K562 (cell line): ENCODE results near the gene PPP1R37. TPM values are rescaled to one million over a fixed set of nuclear protein-coding genes. Genes with fewer than 3 reads are reported as not detected.

ENCODE experiments used
- ATAC-seq: fragments of 200-7000 bp; cut with Tn5 transposase; 3 replicates; pipeline ENCODE4 v1.9.1; 2020; ENCODE audit warnings: moderate library complexity
- BruUV-seq: library from RNA; stranded (reverse); fragments of 400-500 nt; replicated peaks from 2 replicates; lab custom pipeline; 2021; lab: Mats Ljungman, UMichigan
- CTCF ChIA-PET: fragments of 300-600 bp; formaldehyde crosslinking; extraction: SDS; loops from one replicate; lab custom pipeline; 2021; ENCODE audit warnings: low intra/inter-chr PET ratio; lab: Yijun Ruan, JAX
- POLR2A ChIA-PET: fragments of 300-600, 350-650 bp; sonication (Branson Sonifier 250); formaldehyde crosslinking; extraction: SDS; loops from one replicate; lab custom pipeline; 2021; ENCODE audit warnings: antibody characterized with exemption, inconsistent platforms; lab: Yijun Ruan, JAX
- DNase-seq, 4 experiments: peaks; one replicate each; pipeline versions ENCODE4 v3.0.0 to v3.0.0-alpha.2; 2011 to 2018; ENCODE audit warnings: low spot score in 3 of 4, mixed read lengths in 3 of 4; ENCODE audit errors: extremely low read depth in 1 of 4
- FAIRE-seq: peaks from 2 replicates; lab custom pipeline; 2011; peaks lifted over from hg19 to GRCh38; lab: Jason Lieb, UNC
- H2AFZ ChIP-seq: 2 replicates; pipeline ENCODE4 v1.6.0; 2011; ENCODE audit warnings: low read depth, low read length, control low read depth, inconsistent platforms
- H3K27ac ChIP-seq: fragments of 200-600 bp; 3 replicates; pipeline ENCODE4 v1.8.0; 2011; ENCODE audit warnings: low read depth, mild to moderate bottlenecking, control low read depth, inconsistent platforms, low read length, moderate library complexity, mixed read lengths; ENCODE audit errors: extremely low read depth
- H3K27me3 ChIP-seq, 2 experiments: fragments of 300-600 bp in 1 of 2; 2 replicates in 1 of 2; 3 replicates in 1 of 2; pipeline versions ENCODE4 v1.6.0 to v1.8.0; 2011; ENCODE audit warnings: inconsistent platforms in 2 of 2, low read length in 2 of 2, mild to moderate bottlenecking in 1 of 2, mixed read lengths in 1 of 2, moderate library complexity in 1 of 2; ENCODE audit not compliant: control insufficient read depth in 2 of 2, insufficient read depth in 2 of 2
- H3K36me3 ChIP-seq: fragments of 300-600 bp; 3 replicates; pipeline ENCODE4 v1.8.0; 2011; ENCODE audit warnings: mild to moderate bottlenecking, low read length, inconsistent platforms; ENCODE audit not compliant: control insufficient read depth, insufficient read depth
- H3K4me1 ChIP-seq, 2 experiments: fragments of 200-600 bp in 1 of 2; replicated peaks in 1 of 2; 2 replicates in 1 of 2; 3 replicates in 1 of 2; pipeline versions ENCODE4 v1.5.1 to v1.8.0; 2011; ENCODE audit warnings: inconsistent platforms in 2 of 2, low read length in 2 of 2, mild to moderate bottlenecking in 1 of 2, mixed read lengths in 1 of 2, moderate library complexity in 1 of 2; ENCODE audit not compliant: control insufficient read depth in 2 of 2, insufficient read depth in 2 of 2
- H3K4me2 ChIP-seq: 2 replicates; pipeline ENCODE4 v1.6.1; 2011; ENCODE audit warnings: low read length, control low read depth, inconsistent platforms, mixed read lengths; ENCODE audit not compliant: insufficient read depth
- H3K4me3 ChIP-seq: fragments of 200-600 bp; sonication (generic), shearing (Covaris generic); 2 replicates; pipeline ENCODE4 v1.5.1; 2016; ENCODE audit warnings: control low read depth, inconsistent platforms
- H3K79me2 ChIP-seq: fragments of 200-600 bp; 3 replicates; pipeline ENCODE4 v1.8.0; 2011; ENCODE audit warnings: low read length, inconsistent platforms; ENCODE audit not compliant: control insufficient read depth, insufficient read depth
- H3K9ac ChIP-seq, 2 experiments: 2 replicates each; pipeline versions ENCODE4 v1.6.0 to v1.6.1; 2011; ENCODE audit warnings: low read depth in 2 of 2, low read length in 2 of 2, control low read depth in 1 of 2, inconsistent platforms in 1 of 2, mild to moderate bottlenecking in 1 of 2, mixed read lengths in 1 of 2; ENCODE audit not compliant: insufficient read depth in 1 of 2
- H3K9me1 ChIP-seq: one replicate; pipeline ENCODE4 v1.6.0; 2011; ENCODE audit warnings: inconsistent platforms, mild to moderate bottlenecking, low read length, moderate library complexity; ENCODE audit not compliant: control insufficient read depth, insufficient read depth
- H3K9me3 ChIP-seq: replicated peaks from 2 replicates; pipeline ENCODE4 v1.5.1; 2011; ENCODE audit warnings: low read depth, low read length, inconsistent platforms; ENCODE audit not compliant: control insufficient read depth, insufficient read depth
- H4K20me1 ChIP-seq: replicated peaks from 2 replicates; pipeline ENCODE4 v1.6.1; 2011; ENCODE audit warnings: low read length, inconsistent platforms, mixed read lengths; ENCODE audit not compliant: control insufficient read depth, insufficient read depth
- NR2C1 ChIP-seq, 2 experiments: fragments of 450-650 bp; IDR thresholded peaks; 2 replicates each; pipeline ENCODE4 v1.6.1; 2017; ENCODE audit warnings: mild to moderate bottlenecking in 2 of 2, antibody characterized with exemption in 1 of 2, inconsistent platforms in 1 of 2, missing compliant biosample characterization in 1 of 2, missing genetic modification characterization in 1 of 2
- PYGO2 ChIP-seq: fragments of 450-650 bp; IDR thresholded peaks from 2 replicates; pipeline ENCODE4 v1.6.1; 2016; ENCODE audit warnings: mild to moderate bottlenecking, missing genetic modification characterization, moderate library complexity, missing compliant biosample characterization
- RFX7 ChIP-seq: fragments of 250-450 bp; sonication (Bioruptor Pico); IDR thresholded peaks from 2 replicates; pipeline ENCODE4 v1.5.1; 2021; ENCODE audit warnings: mild to moderate bottlenecking
- ZNF24 ChIP-seq: fragments of 450-650 bp; IDR thresholded peaks from 2 replicates; pipeline ENCODE4 v1.6.1; 2016
- ZNF740 ChIP-seq, 3 experiments: fragments of 200-800 bp in 1 of 3; sonication (Bioruptor generic) in 1 of 3; sonication (generic) in 1 of 3; formaldehyde crosslinking in 1 of 3; IDR thresholded peaks; 2 replicates each; pipeline versions ENCODE4 v1.6.1 to v1.8.0; 2016 to 2022; ENCODE audit warnings: mild to moderate bottlenecking in 2 of 3, missing compliant biosample characterization in 2 of 3, missing genetic modification characterization in 2 of 3, missing genetic modification reagents in 1 of 3
- WGBS: fragments of 100-300 bp; shearing (Covaris generic); methylation state at CpG from one replicate; pipeline ENCODE4 v1.1.6; 2016; ENCODE audit warnings: low coverage, mixed read lengths; ENCODE audit not compliant: insufficient coverage; ENCODE audit errors: missing lambda C conversion rate; 5-methylcytosine and 5-hydroxymethylcytosine counted together
- in situ Hi-C: fragments of 300-500 bp; cut with MboI; formaldehyde crosslinking; loops from 4 replicates; pipeline ENCODE4 v1.15.0; 2018; ENCODE audit warnings: inconsistent platforms, mixed read lengths
- intact Hi-C: fragments of 100-400 bp; cut with micrococcal nuclease; formaldehyde crosslinking; loops from 2 replicates; pipeline ENCODE4 v1.14.2; 2022
- polyA plus RNA-seq, 8 experiments: library from polyadenylated mRNA; depleted of rRNA in 4 of 8; stranded (reverse) in 5 of 8; unstranded in 3 of 8; fragments of >200 nt; fragmentation: Nextera tagmentation in 2 of 8; fragmentation: Illumina TruSeq in 1 of 8; extraction: Ambion mirVana in 2 of 8; extraction: Trizol in 1 of 8; gene quantifications; 2 replicates each; pipeline versions ENCODE4 v1.2.1 to v1.2.3, GENCODE V29; 2011 to 2014; ENCODE audit warnings: inconsistent platforms in 1 of 8, missing spikeins in 1 of 8
- total RNA-seq, 7 experiments: library from RNA; depleted of rRNA in 6 of 7; stranded (reverse); fragments of >200 nt in 6 of 7; fragmentation: Illumina TruSeq in 2 of 7; extraction: Trizol in 2 of 7; gene quantifications; 2 replicates each; pipeline versions ENCODE4 v1.2.1 to v1.2.3, GENCODE V29; 2011 to 2021; ENCODE audit warnings: low replicate concordance in 1 of 7
- TF ChIP-seq, protein P1 (sequence below): fragments of 200-800 bp; sonication (Bioruptor generic); IDR thresholded peaks from 2 replicates; pipeline ENCODE4 v1.6.1; 2017; ENCODE audit warnings: missing genetic modification characterization, missing compliant biosample characterization

Gene PPP1R37
- total and polyA plus RNA-seq, 9 of the 15 experiments (the other 6 are each of a cell fraction or from before 2014, with no cell fraction given), result 0.04 to 20.3 (median 7.3) TPM

- no peak for FAIRE-seq
- no peak for DNase-seq
- Histone ChIP-seq H3K9me3 (no peaks in the 10 kb centered on the region), H3K27me3 (no peaks in the 10 kb centered on the region), H3K9ac (peak overlapping the region in 1 of 2 experiments; percentile 60; a peak in 2 of 4 replicates), H3K79me2 (peaks cover 78% of the 10 kb centered on the region), H3K4me3 (no peak overlapping the region), H3K27ac (no peak overlapping the region; the same call in 2 of the 3 replicates), H3K9me1 (peaks cover 7% of the 10 kb centered on the region), H4K20me1 (peaks cover 31% of the 10 kb centered on the region), H2AFZ (no peak overlapping the region), H3K4me2 (no peak overlapping the region), H3K36me3 (peaks cover 74% of the 10 kb centered on the region), H3K4me1 (peaks cover 3 to 8% of the 10 kb centered on the region in 2 experiments; a peak in 3 of 5 replicates)
- POLR2A ChIA-PET, result interaction anchor here (0.6 to 1.1 kb wide), 4 partner anchors 11 to 292 kb away, joined by 3 read pairs; no protein-coding TSS in a partner anchor
- in situ Hi-C loops (no loop called here), intact Hi-C loops (no loop called here)
- BruUV-seq, result no TSS peak
- no peak for ATAC-seq
- TF ChIP-seq NR2C1 (IDR thresholded peaks at IDR 0.05), result no peak
- no peak for TF ChIP-seq NR2C1 (tag; IDR thresholded peaks at IDR 0.05)
- TF ChIP-seq ZNF24, result peak; percentile 49; the same call in 1 of the 2 replicates
- CTCF ChIA-PET, result no interaction called here
- 85% methylated on average over 7 of the region's 7 CpGs for WGBS
Measured at GRCh38 chr19:45046355-45046754, 46.6 kb upstream of the PPP1R37 start.

GRCh38 chr19:45047188-45047797 lies 45.7 kb upstream of the PPP1R37 start:
- FAIRE-seq, result no peak
- no TSS peak for BruUV-seq
- H3K9me1 ChIP-seq, result peaks cover 7% of the 10 kb centered on the region
- H3K4me1 ChIP-seq, result peaks cover 3 to 8% of the 10 kb centered on the region in 2 experiments; a peak in 3 of 5 replicates
- H3K9me3 ChIP-seq, result no peaks in the 10 kb centered on the region
- in situ Hi-C loops, result no loop called here
- peak; percentile 56 for TF ChIP-seq ZNF740 (CRISPR knock-in tag; IDR thresholded peaks at IDR 0.05)
- TF ChIP-seq ZNF740 (tag; IDR thresholded peaks at IDR 0.05), result 0 out of 4 replicates have a peak, but pooled peaks of 1 of the 2 experiments have one; percentile 35
- TF ChIP-seq, protein P1, sequence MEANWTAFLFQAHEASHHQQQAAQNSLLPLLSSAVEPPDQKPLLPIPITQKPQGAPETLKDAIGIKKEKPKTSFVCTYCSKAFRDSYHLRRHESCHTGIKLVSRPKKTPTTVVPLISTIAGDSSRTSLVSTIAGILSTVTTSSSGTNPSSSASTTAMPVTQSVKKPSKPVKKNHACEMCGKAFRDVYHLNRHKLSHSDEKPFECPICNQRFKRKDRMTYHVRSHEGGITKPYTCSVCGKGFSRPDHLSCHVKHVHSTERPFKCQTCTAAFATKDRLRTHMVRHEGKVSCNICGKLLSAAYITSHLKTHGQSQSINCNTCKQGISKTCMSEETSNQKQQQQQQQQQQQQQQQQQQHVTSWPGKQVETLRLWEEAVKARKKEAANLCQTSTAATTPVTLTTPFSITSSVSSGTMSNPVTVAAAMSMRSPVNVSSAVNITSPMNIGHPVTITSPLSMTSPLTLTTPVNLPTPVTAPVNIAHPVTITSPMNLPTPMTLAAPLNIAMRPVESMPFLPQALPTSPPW (CRISPR knock-in tag), result peak; percentile 31; the same call in 1 of the 2 replicates
- TF ChIP-seq RFX7 (CRISPR knock-in tag), result no peak
- no peak for TF ChIP-seq PYGO2
- ATAC-seq, result 0 out of 3 replicates have a peak, but pooled peaks have one; percentile 35
- no peak overlapping the region for H3K4me3 ChIP-seq
- H4K20me1 ChIP-seq, result peaks cover 28% of the 10 kb centered on the region
- H3K79me2 ChIP-seq, result peaks cover 75% of the 10 kb centered on the region
- intact Hi-C loops, result no loop called here
- peaks cover 74% of the 10 kb centered on the region for H3K36me3 ChIP-seq
- DNase-seq, result no peak
- POLR2A ChIA-PET, result interaction anchor here (0.6 to 1.0 kb wide), 3 partner anchors 14 to 293 kb away, joined by 3 to 4 read pairs (median 3); no protein-coding TSS in a partner anchor
- no peak overlapping the region for H2AFZ ChIP-seq
- H3K27me3 ChIP-seq, result no peaks in the 10 kb centered on the region
- 74% methylated on average over 6 of the region's 7 CpGs for WGBS
- no peak overlapping the region for H3K27ac ChIP-seq
- no peak overlapping the region for H3K9ac ChIP-seq
- CTCF ChIA-PET, result no interaction called here
- H3K4me2 ChIP-seq, result no peak overlapping the region
